Nephron (organoid): Measurements from ENCODE around the gene NAGS.
"Not testable (repeated sequence)": the region's sequence is repeated elsewhere in the genome, so short reads cannot be mapped to it uniquely, and the experiment has no call there.

Source experiments
- H3K27ac Mint-ChIP-seq, 3 experiments: 2 replicates each; pipeline ENCODE4 v1.8.0; 2020; ENCODE audit warnings: mixed read lengths in 3 of 3, mild to moderate bottlenecking in 2 of 3, moderate library complexity in 1 of 3
- H3K27me3 Mint-ChIP-seq: 2 replicates; pipeline ENCODE4 v1.8.0; 2021; ENCODE audit warnings: low read depth, mild to moderate bottlenecking, moderate library complexity, mixed read lengths
- H3K36me3 Mint-ChIP-seq: 2 replicates; pipeline ENCODE4 v1.8.0; 2020; ENCODE audit warnings: low read depth, mixed read lengths
- H3K4me1 Mint-ChIP-seq: 2 replicates; pipeline ENCODE4 v1.8.0; 2020; ENCODE audit warnings: mixed read lengths
- H3K4me3 Mint-ChIP-seq, 3 experiments: 2 replicates each; pipeline ENCODE4 v1.8.0; 2020; ENCODE audit warnings: mild to moderate bottlenecking in 3 of 3, mixed read lengths in 3 of 3, moderate library complexity in 2 of 3
- H3K9me3 Mint-ChIP-seq: 2 replicates; pipeline ENCODE4 v1.8.0; 2020; ENCODE audit warnings: mixed read lengths
- TF ChIP-seq, protein P1 (sequence below), 3 experiments: fragments of 200-600 bp; sonication (generic); IDR thresholded peaks; one replicate each; pipeline ENCODE4 v1.5.0; 2021; ENCODE audit warnings: antibody characterized with exemption in 3 of 3; ENCODE audit not compliant: unreplicated experiment in 3 of 3

Gene NAGS

DNA sequence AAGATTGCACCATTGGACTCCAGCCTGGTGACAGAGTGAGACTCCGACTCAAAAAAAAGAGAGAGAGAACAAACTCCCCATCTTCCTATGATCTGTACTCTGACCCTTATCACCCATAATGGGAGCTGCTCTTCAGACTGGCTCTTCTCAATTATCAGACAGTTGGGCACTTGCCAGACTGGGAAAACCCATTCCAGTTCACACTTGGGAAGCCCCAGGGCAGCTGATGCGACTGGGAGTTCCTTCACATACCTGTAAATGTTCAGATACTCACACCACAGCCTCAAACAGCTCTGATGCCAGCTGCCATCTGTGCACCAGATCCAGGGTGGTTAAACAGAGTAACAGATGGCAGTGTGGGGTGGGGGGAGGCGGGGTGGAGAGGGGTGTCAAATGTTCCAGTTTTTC lies 34.2 kb downstream of the NAGS start:
- no peaks in the 10 kb centered on the region for H3K9me3 Mint-ChIP-seq
- H3K4me3 Mint-ChIP-seq: no peak overlapping the region
- H3K36me3 Mint-ChIP-seq: peaks cover 43% of the 10 kb centered on the region
- H3K27ac Mint-ChIP-seq: peak overlapping the region; percentile 56 to 74 (median 59)
- peaks cover 48% of the 10 kb centered on the region for H3K4me1 Mint-ChIP-seq
- H3K27me3 Mint-ChIP-seq: no peaks in the 10 kb centered on the region
- TF ChIP-seq, protein P1, sequence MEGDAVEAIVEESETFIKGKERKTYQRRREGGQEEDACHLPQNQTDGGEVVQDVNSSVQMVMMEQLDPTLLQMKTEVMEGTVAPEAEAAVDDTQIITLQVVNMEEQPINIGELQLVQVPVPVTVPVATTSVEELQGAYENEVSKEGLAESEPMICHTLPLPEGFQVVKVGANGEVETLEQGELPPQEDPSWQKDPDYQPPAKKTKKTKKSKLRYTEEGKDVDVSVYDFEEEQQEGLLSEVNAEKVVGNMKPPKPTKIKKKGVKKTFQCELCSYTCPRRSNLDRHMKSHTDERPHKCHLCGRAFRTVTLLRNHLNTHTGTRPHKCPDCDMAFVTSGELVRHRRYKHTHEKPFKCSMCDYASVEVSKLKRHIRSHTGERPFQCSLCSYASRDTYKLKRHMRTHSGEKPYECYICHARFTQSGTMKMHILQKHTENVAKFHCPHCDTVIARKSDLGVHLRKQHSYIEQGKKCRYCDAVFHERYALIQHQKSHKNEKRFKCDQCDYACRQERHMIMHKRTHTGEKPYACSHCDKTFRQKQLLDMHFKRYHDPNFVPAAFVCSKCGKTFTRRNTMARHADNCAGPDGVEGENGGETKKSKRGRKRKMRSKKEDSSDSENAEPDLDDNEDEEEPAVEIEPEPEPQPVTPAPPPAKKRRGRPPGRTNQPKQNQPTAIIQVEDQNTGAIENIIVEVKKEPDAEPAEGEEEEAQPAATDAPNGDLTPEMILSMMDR (IDR thresholded peaks at IDR 0.05; ENCODE audit: unreplicated experiment in 3 of 3): no peak

DNA sequence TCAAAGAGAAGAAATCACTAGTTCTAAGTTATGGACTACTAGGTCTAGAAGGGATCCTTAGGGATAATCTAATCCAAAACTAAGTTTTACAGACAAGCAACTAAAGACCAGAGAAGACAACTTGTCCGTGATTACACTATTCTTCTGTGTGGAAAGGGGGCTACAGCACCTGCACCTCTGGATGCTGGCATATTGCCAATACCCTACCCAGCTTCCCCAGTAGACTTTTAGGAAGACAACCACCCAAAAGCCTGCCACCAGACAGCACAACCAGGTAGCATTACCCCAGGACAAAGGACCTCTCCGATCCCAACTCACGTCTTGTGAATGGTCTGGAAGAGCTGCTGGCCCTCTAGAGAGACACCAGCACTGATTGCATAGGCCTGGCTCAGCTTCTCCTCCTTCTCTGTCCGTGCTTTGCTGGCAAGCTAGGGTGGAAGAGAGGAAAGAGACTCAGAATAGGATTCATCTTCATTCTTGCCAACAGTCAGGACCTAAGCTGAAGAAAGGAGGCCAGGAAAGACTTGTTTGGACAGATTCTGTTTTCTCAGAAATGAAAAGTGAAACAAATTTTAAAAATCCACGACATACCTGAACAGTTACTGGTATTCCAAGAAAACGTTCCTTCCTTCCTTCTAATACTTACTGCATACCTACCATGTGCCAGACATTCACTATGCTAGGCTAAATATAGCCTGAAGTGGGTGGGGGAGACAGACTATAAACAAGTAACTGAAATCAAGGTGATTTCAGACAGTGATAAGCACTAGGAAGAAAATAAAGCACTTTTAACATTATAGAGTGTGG lies 35.6 kb downstream of the NAGS start:
- TF ChIP-seq, protein P1 (IDR thresholded peaks at IDR 0.05; ENCODE audit: unreplicated experiment in 3 of 3): no peak
- no peaks in the 10 kb centered on the region for H3K9me3 Mint-ChIP-seq

DNA sequence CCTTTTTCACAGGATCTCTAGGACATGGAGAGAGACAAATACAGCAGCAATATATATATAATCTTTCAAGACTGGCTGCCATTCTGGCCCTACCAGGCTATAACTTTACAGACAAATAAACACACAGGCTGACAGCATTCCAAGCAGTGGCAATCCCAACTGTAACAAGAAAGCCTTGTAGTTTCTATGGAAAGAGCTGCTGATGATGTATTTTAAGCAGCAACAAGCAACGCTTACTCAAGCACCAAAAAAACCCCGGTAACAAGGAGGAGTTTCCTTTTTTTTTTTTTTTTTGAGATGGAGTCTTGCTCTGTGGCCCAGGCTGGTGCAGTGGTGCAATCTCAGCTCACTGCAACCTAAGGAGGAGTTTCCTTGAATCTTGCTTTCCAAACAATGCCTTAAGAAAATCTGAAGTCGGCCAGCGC lies 38.9 kb downstream of the NAGS start:
- peaks cover 44% of the 10 kb centered on the region for H3K4me1 Mint-ChIP-seq
- TF ChIP-seq, protein P1 (IDR thresholded peaks at IDR 0.05; ENCODE audit: unreplicated experiment in 3 of 3): no peak
- peaks cover 41% of the 10 kb centered on the region for H3K36me3 Mint-ChIP-seq
- H3K27ac Mint-ChIP-seq: peak overlapping the region; percentile 35 to 53 (median 40)
- no peaks in the 10 kb centered on the region for H3K27me3 Mint-ChIP-seq
- H3K4me3 Mint-ChIP-seq: no peak overlapping the region
- H3K9me3 Mint-ChIP-seq: no peaks in the 10 kb centered on the region

More for the DNA sequence above, 35.6 kb downstream of the NAGS start:
- Mint-ChIP-seq H3K27ac (peak overlapping the region; percentile 23 to 58 (median 55)), H3K4me1 (peaks cover 51% of the 10 kb centered on the region), H3K36me3 (peaks cover 44% of the 10 kb centered on the region), H3K4me3 (no peak overlapping the region), H3K27me3 (no peaks in the 10 kb centered on the region)

DNA sequence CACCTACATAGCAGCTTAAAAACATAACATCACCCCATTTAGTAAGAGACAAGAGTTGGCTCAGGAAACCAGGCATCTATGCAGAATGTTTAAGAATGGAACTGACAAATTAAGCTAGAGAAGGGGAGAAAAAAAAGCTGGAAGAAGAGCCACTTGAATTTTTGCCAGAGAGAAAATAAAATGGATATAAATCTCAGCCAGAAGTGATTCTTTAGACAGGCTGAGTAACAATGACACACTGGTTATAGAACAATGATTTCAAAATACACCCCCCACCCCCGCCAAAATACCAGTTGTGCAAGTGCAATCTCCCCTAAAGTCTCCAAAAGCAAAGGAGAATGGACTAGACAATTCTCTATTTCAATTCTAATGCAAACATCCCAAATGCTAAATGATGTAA lies 39.6 kb downstream of the NAGS start:
- Mint-ChIP-seq H3K36me3 (peaks cover 42% of the 10 kb centered on the region), H3K27ac (peak overlapping the region; percentile 0 to 48 (median 35)), H3K4me3 (no peak overlapping the region), H3K4me1 (peaks cover 39% of the 10 kb centered on the region), H3K9me3 (no peaks in the 10 kb centered on the region), H3K27me3 (no peaks in the 10 kb centered on the region)
- TF ChIP-seq, protein P1 (IDR thresholded peaks at IDR 0.05; ENCODE audit: unreplicated experiment in 3 of 3): no peak

GRCh38 chr17:44045486-44045885 lies 41.1 kb downstream of the NAGS start:
- no peak overlapping the region for H3K4me3 Mint-ChIP-seq
- H3K27me3 Mint-ChIP-seq: no peaks in the 10 kb centered on the region
- H3K9me3 Mint-ChIP-seq: no peaks in the 10 kb centered on the region
- H3K36me3 Mint-ChIP-seq: peaks cover 39% of the 10 kb centered on the region
- H3K27ac Mint-ChIP-seq: no peak overlapping the region
- peaks cover 34% of the 10 kb centered on the region for H3K4me1 Mint-ChIP-seq
- TF ChIP-seq, protein P1 (IDR thresholded peaks at IDR 0.05; ENCODE audit: unreplicated experiment in 3 of 3): no peak

GRCh38 chr17:44046893-44047292 lies 42.5 kb downstream of the NAGS start:
- Mint-ChIP-seq H3K4me1 (peaks cover 25% of the 10 kb centered on the region), H3K36me3 (peaks cover 40% of the 10 kb centered on the region)
- H3K27ac Mint-ChIP-seq, H3K27me3 Mint-ChIP-seq, H3K4me3 Mint-ChIP-seq, H3K9me3 Mint-ChIP-seq: not testable (repeated sequence)
